HepG2 (cell line): ENCODE results near the gene LRRC8E. TPM values are rescaled to one million over a fixed set of nuclear protein-coding genes. Genes with fewer than 3 reads are reported as not detected.

Experiments used
- ATAC-seq: fragments of 200-7000 bp; cut with Tn5 transposase; 3 replicates; pipeline ENCODE4 v1.9.1; 2020; ENCODE audit warnings: mild to moderate bottlenecking, moderate library complexity
- BruUV-seq: library from RNA; stranded (reverse); fragments of 400-500 nt; replicated peaks from 2 replicates; lab custom pipeline; 2021; lab: Mats Ljungman, UMichigan
- CTCF ChIA-PET: fragments of 300-600 bp; formaldehyde crosslinking; extraction: SDS; loops from one replicate; lab custom pipeline; 2021; ENCODE audit warnings: low total read pairs, inconsistent platforms, low intra/inter-chr PET ratio; lab: Yijun Ruan, JAX
- POLR2A ChIA-PET: fragments of 350-600 bp; sonication (Branson Sonifier 250); formaldehyde crosslinking; loops from one replicate; lab custom pipeline; 2020; ENCODE audit warnings: antibody characterized with exemption, inconsistent platforms; lab: Yijun Ruan, JAX
- DNase-seq: peaks from one replicate; pipeline ENCODE4 v3.0.0-alpha.2; 2015; ENCODE audit warnings: low spot score
- FAIRE-seq: peaks from 3 replicates; lab custom pipeline; 2011; peaks lifted over from hg19 to GRCh38; lab: Jason Lieb, UNC
- H2AFZ ChIP-seq: one replicate; pipeline ENCODE4 v1.6.1; 2011; ENCODE audit warnings: low read length, inconsistent platforms
- H3K27ac ChIP-seq: fragments of 300-600 bp; 3 replicates; pipeline ENCODE4 v1.8.0; 2011; ENCODE audit warnings: mixed run types, mild to moderate bottlenecking, mixed read lengths, low read length, inconsistent platforms; ENCODE audit not compliant: insufficient read depth; ENCODE audit errors: extremely low read length
- H3K27me3 ChIP-seq, 2 experiments: fragments of 200-600 bp in 1 of 2; 2 replicates in 1 of 2; 3 replicates in 1 of 2; pipeline versions ENCODE4 v1.6.0 to v1.8.0; 2011; ENCODE audit warnings: low read length in 2 of 2, mild to moderate bottlenecking in 2 of 2, moderate library complexity in 2 of 2, inconsistent platforms in 1 of 2; ENCODE audit not compliant: insufficient read depth in 2 of 2, control insufficient read depth in 1 of 2
- H3K36me3 ChIP-seq, 2 experiments: fragments of 200-600 bp in 1 of 2; replicated peaks in 1 of 2; 2 replicates in 1 of 2; 3 replicates in 1 of 2; pipeline versions ENCODE4 v1.5.1 to v1.8.0; 2011; ENCODE audit warnings: low read length in 2 of 2, inconsistent platforms in 1 of 2; ENCODE audit not compliant: insufficient read depth in 2 of 2, control insufficient read depth in 1 of 2
- H3K4me1 ChIP-seq: 2 replicates; pipeline ENCODE4 v1.5.1; 2012; ENCODE audit warnings: low read length, inconsistent platforms; ENCODE audit not compliant: insufficient read depth
- H3K4me2 ChIP-seq: 2 replicates; pipeline ENCODE4 v1.6.0; 2011; ENCODE audit warnings: low read depth, low read length, inconsistent platforms
- H3K4me3 ChIP-seq, 3 experiments: fragments of 200-600 bp in 1 of 3; sonication (generic), shearing (Covaris generic) in 1 of 3; replicated peaks in 1 of 3; 2 replicates each; pipeline ENCODE4 v1.5.1; 2011 to 2016; ENCODE audit warnings: low read length in 3 of 3, inconsistent platforms in 2 of 3, low read depth in 2 of 3, mild to moderate bottlenecking in 2 of 3, control low read depth in 1 of 3, mixed read lengths in 1 of 3; ENCODE audit not compliant: insufficient read depth in 1 of 3
- H3K79me2 ChIP-seq: one replicate; pipeline ENCODE4 v1.6.1; 2011; ENCODE audit warnings: low read length, inconsistent platforms; ENCODE audit not compliant: insufficient read depth
- H3K9ac ChIP-seq: 2 replicates; pipeline ENCODE4 v1.6.0; 2011; ENCODE audit warnings: mild to moderate bottlenecking, low read depth, low read length, inconsistent platforms; ENCODE audit not compliant: insufficient read depth
- H3K9me3 ChIP-seq: 2 replicates; pipeline ENCODE4 v1.5.1; 2012; ENCODE audit warnings: mild to moderate bottlenecking, low read length
- H4K20me1 ChIP-seq: 2 replicates; pipeline ENCODE4 v1.6.0; 2011; ENCODE audit warnings: inconsistent platforms, mild to moderate bottlenecking, low read length, moderate library complexity; ENCODE audit not compliant: insufficient read depth
- AKAP8 ChIP-seq: sonication (generic); formaldehyde crosslinking; IDR thresholded peaks from 2 replicates; pipeline ENCODE4 v1.5.1; 2020; ENCODE audit warnings: mild to moderate bottlenecking, missing genetic modification reagents
- BCL3 ChIP-seq: sonication (generic); formaldehyde crosslinking; IDR thresholded peaks from 2 replicates; pipeline ENCODE4 v1.5.1; 2020; ENCODE audit warnings: mild to moderate bottlenecking, missing genetic modification reagents, moderate library complexity
- BCL6 ChIP-seq: IDR thresholded peaks from 2 replicates; pipeline ENCODE4 v1.6.1; 2016; ENCODE audit warnings: missing genetic modification reagents, missing compliant biosample characterization
- BRD4 ChIP-seq: sonication (generic); formaldehyde crosslinking; IDR thresholded peaks from 2 replicates; pipeline ENCODE4 v1.4.0; 2020; ENCODE audit warnings: missing genetic modification reagents
- CHCHD3 ChIP-seq: sonication (generic); formaldehyde crosslinking; IDR thresholded peaks from 2 replicates; pipeline ENCODE4 v1.8.0; 2022; ENCODE audit warnings: mild to moderate bottlenecking, missing genetic modification reagents, moderate library complexity
- HNRNPL ChIP-seq: fragments of 200-400 bp; formaldehyde crosslinking; IDR thresholded peaks from 2 replicates; pipeline ENCODE4 v1.6.1; 2017; ENCODE audit warnings: mild to moderate bottlenecking, low read depth, low read length
- KAT2B ChIP-seq: fragments of 150-350 bp; IDR thresholded peaks from 2 replicates; pipeline ENCODE4 v1.6.1; 2014; ENCODE audit warnings: low read depth, low read length, borderline replicate concordance
- NFKBIZ ChIP-seq: IDR thresholded peaks from 2 replicates; pipeline ENCODE4 v1.6.1; 2018; ENCODE audit warnings: missing genetic modification reagents, missing compliant biosample characterization
- PAF1 ChIP-seq: IDR thresholded peaks from 2 replicates; pipeline ENCODE4 v1.6.1; 2016; ENCODE audit warnings: missing genetic modification reagents, missing compliant biosample characterization
- POLR2G ChIP-seq: fragments of 200-400 bp; formaldehyde crosslinking; IDR thresholded peaks from 2 replicates; pipeline ENCODE4 v1.6.1; 2018; ENCODE audit warnings: mild to moderate bottlenecking, low read depth, low read length, moderate library complexity
- RBM22 ChIP-seq: fragments of 200-400 bp; formaldehyde crosslinking; optimal IDR thresholded peaks from 2 replicates; pipeline ENCODE3; 2017; ENCODE audit warnings: mild to moderate bottlenecking, low read length, moderate library complexity
- RFX5 ChIP-seq: IDR thresholded peaks from 2 replicates; pipeline ENCODE4 v1.6.1; 2011; ENCODE audit warnings: low read depth, low read length, improper control_type of control experiment
- SNAI1 ChIP-seq: sonication (generic); formaldehyde crosslinking; IDR thresholded peaks from 2 replicates; pipeline ENCODE4 v1.5.0; 2020; ENCODE audit warnings: mild to moderate bottlenecking, missing genetic modification reagents, borderline replicate concordance
- SUZ12 ChIP-seq: fragments of 150-350 bp; IDR thresholded peaks from 2 replicates; pipeline ENCODE4 v1.6.1; 2014; ENCODE audit warnings: low read depth, low read length
- TARDBP ChIP-seq: sonication (generic); formaldehyde crosslinking; IDR thresholded peaks from 2 replicates; pipeline ENCODE4 v1.8.0; 2022; ENCODE audit warnings: mild to moderate bottlenecking, missing genetic modification reagents
- TEAD2 ChIP-seq: sonication (generic); formaldehyde crosslinking; IDR thresholded peaks from 2 replicates; pipeline ENCODE4 v1.9.0; 2021; ENCODE audit warnings: missing genetic modification reagents
- ZC3H13 ChIP-seq: sonication (generic); formaldehyde crosslinking; IDR thresholded peaks from 2 replicates; pipeline ENCODE4 v1.8.1; 2023; ENCODE audit warnings: mild to moderate bottlenecking, missing genetic modification reagents, moderate library complexity
- ZFP36L2 ChIP-seq: sonication (generic); formaldehyde crosslinking; IDR thresholded peaks from 2 replicates; pipeline ENCODE4 v1.4.0; 2020; ENCODE audit warnings: missing genetic modification reagents
- ZNF30 ChIP-seq: sonication (generic); formaldehyde crosslinking; IDR thresholded peaks from 2 replicates; pipeline ENCODE4 v1.5.0; 2020; ENCODE audit warnings: mild to moderate bottlenecking, missing genetic modification reagents
- ZNF34 ChIP-seq: sonication (generic); formaldehyde crosslinking; IDR thresholded peaks from 2 replicates; pipeline ENCODE4 v1.4.0; 2020; ENCODE audit warnings: mild to moderate bottlenecking, missing genetic modification reagents, borderline replicate concordance
- ZNF629 ChIP-seq: sonication (generic); formaldehyde crosslinking; conservative IDR thresholded peaks from 2 replicates; pipeline ENCODE4 v1.5.0; 2020; ENCODE audit warnings: missing genetic modification reagents
- ZNF724P ChIP-seq: sonication (generic); formaldehyde crosslinking; IDR thresholded peaks from 2 replicates; pipeline ENCODE4 v1.8.0; 2022; ENCODE audit warnings: missing genetic modification reagents, borderline replicate concordance
- ZNF879 ChIP-seq: sonication (generic); formaldehyde crosslinking; IDR thresholded peaks from 2 replicates; pipeline ENCODE4 v1.8.1; 2023; ENCODE audit warnings: missing genetic modification reagents
- ZSCAN9 ChIP-seq: IDR thresholded peaks from 2 replicates; pipeline ENCODE4 v1.6.1; 2016; ENCODE audit warnings: borderline replicate concordance
- WGBS: methylation state at CpG from one replicate; pipeline ENCODE4 v1.1.6; 2017; ENCODE audit warnings: low lambda C conversion rate; 5-methylcytosine and 5-hydroxymethylcytosine counted together
- in situ Hi-C: cut with HindIII; loops from 2 replicates; pipeline ENCODE4 v1.10.0; 2017; ENCODE audit warnings: low pct_unique_long_range_greater_than_20kb; ENCODE audit not compliant: extremely low pct_ligation_motif_present
- intact Hi-C: fragments of 100-400 bp; cut with micrococcal nuclease; formaldehyde crosslinking; loops from one replicate; pipeline ENCODE4 v1.10.0; 2022; ENCODE audit not compliant: unreplicated experiment
- polyA plus RNA-seq, 8 experiments: library from polyadenylated mRNA; depleted of rRNA in 3 of 8; stranded (reverse) in 7 of 8; unstranded in 1 of 8; fragments of >200 nt; fragmentation: Illumina TruSeq in 4 of 8; extraction: Trizol in 4 of 8; gene quantifications; 2 replicates each; pipeline versions ENCODE4 v1.2.1 to v1.2.3, GENCODE V29; 2011 to 2016; ENCODE audit warnings: low read depth in 4 of 8, missing spikeins in 1 of 8, mixed read lengths in 1 of 8; ENCODE audit not compliant: insufficient read depth in 1 of 8
- total RNA-seq, 5 experiments: library from RNA; depleted of rRNA; stranded (reverse); fragments of >200 nt; fragmentation: Illumina TruSeq; extraction: Trizol; gene quantifications; 2 replicates each; pipeline ENCODE4 v1.2.3, GENCODE V29; 2016; ENCODE audit warnings: low read depth in 1 of 5
- TF ChIP-seq, protein P1 (sequence below): sonication (generic); formaldehyde crosslinking; IDR thresholded peaks from 2 replicates; pipeline ENCODE4 v1.4.0; 2020; ENCODE audit warnings: missing genetic modification reagents

The LRRC8E gene
- total and polyA plus RNA-seq, 2 of the 13 experiments (the other 11 are each of a cell fraction or from before 2014, with no cell fraction given) = 8.0 to 10.3 TPM

- BruUV-seq = no TSS peak
- no peak overlapping the region for H3K27ac ChIP-seq
- no peak overlapping the region for H3K4me2 ChIP-seq
- no peaks in the 10 kb centered on the region for H4K20me1 ChIP-seq
- H3K9ac ChIP-seq = no peak overlapping the region
- FAIRE-seq (no peak), DNase-seq (no peak), ATAC-seq (no peak)
- no peaks in the 10 kb centered on the region for H3K9me3 ChIP-seq
- H3K36me3 ChIP-seq = peaks cover 11 to 24% of the 10 kb centered on the region in 2 experiments; a peak in 4 of 5 replicates
- H3K79me2 ChIP-seq = no peaks in the 10 kb centered on the region
- no peak overlapping the region for H3K4me3 ChIP-seq
- CTCF ChIA-PET = no interaction called here
- H2AFZ ChIP-seq = no peak overlapping the region
- H3K27me3 ChIP-seq = no peaks in the 10 kb centered on the region
- no peaks in the 10 kb centered on the region for H3K4me1 ChIP-seq
- WGBS = 97% methylated on average over 17 of the region's 23 CpGs
- intact Hi-C loops = no loop called here
- POLR2A ChIA-PET = interaction anchor here (4.6 to 5.2 kb wide), 2 partner anchors 8 to 16 kb away, joined by 34 to 57 read pairs; partner anchors contain the start of genes SNAPC2 and TIMM44
- in situ Hi-C loops = no loop called here
- peak; percentile 31; the same call in 1 of the 2 replicates for TF ChIP-seq POLR2G
- no peak for TF ChIP-seq RFX5
- TF ChIP-seq BCL3 (CRISPR knock-in tag) = no peak
- no peak for TF ChIP-seq BCL6 (CRISPR knock-in tag)
- no peak for TF ChIP-seq ZNF879 (CRISPR knock-in tag)
- TF ChIP-seq PAF1 (CRISPR knock-in tag) = no peak; the same call in 1 of the 2 replicates
- TF ChIP-seq ZNF30 (CRISPR knock-in tag) = no peak
- TF ChIP-seq ZNF724P (CRISPR knock-in tag) = no peak
- TF ChIP-seq SNAI1 = no peak
- TF ChIP-seq KAT2B = no peak
- no peak for TF ChIP-seq TARDBP (CRISPR knock-in tag)
- TF ChIP-seq RBM22 = peak; percentile 9
- TF ChIP-seq, protein P1, sequence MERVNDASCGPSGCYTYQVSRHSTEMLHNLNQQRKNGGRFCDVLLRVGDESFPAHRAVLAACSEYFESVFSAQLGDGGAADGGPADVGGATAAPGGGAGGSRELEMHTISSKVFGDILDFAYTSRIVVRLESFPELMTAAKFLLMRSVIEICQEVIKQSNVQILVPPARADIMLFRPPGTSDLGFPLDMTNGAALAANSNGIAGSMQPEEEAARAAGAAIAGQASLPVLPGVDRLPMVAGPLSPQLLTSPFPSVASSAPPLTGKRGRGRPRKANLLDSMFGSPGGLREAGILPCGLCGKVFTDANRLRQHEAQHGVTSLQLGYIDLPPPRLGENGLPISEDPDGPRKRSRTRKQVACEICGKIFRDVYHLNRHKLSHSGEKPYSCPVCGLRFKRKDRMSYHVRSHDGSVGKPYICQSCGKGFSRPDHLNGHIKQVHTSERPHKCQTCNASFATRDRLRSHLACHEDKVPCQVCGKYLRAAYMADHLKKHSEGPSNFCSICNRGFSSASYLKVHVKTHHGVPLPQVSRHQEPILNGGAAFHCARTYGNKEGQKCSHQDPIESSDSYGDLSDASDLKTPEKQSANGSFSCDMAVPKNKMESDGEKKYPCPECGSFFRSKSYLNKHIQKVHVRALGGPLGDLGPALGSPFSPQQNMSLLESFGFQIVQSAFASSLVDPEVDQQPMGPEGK (CRISPR knock-in tag) = no peak
- TF ChIP-seq ZC3H13 (CRISPR knock-in tag) = no peak
- TF ChIP-seq HNRNPL = 0 out of 2 replicates have a peak, but pooled peaks have one; percentile 55
- TF ChIP-seq CHCHD3 (CRISPR knock-in tag) = no peak
- TF ChIP-seq TEAD2 (CRISPR knock-in tag) = no peak
- no peak for TF ChIP-seq BRD4 (CRISPR knock-in tag)
- TF ChIP-seq ZSCAN9 (CRISPR knock-in tag) = no peak
- TF ChIP-seq ZNF34 (CRISPR knock-in tag) = no peak
- TF ChIP-seq AKAP8 = peak; percentile 16; the same call in 1 of the 2 replicates
- TF ChIP-seq ZNF629 (CRISPR knock-in tag) = no peak
- no peak for TF ChIP-seq SUZ12
- TF ChIP-seq ZFP36L2 (CRISPR knock-in tag) = no peak
- TF ChIP-seq NFKBIZ (CRISPR knock-in tag) = no peak
Measured at GRCh38 chr19:7927605-7928333, 39.5 kb downstream of the LRRC8E start.
